ENCODE measurements around the gene KLK7.
"Not testable (repeated sequence)": the region's sequence is repeated elsewhere in the genome, so short reads cannot be mapped to it uniquely, and the experiment has no call there.

Gene KLK7

GRCh38 chr19:51000426-51000825, 16.7 kb upstream of the KLK7 start:
- Histone ChIP-seq H3K4me1 (ENCODE audit: control insufficient read depth, low read depth, low read length) (no peaks in the 10 kb centered on the region), H3K36me3 (ENCODE audit: control insufficient read depth, insufficient read depth, low read length) (no peaks in the 10 kb centered on the region)
- WGBS (ENCODE audit: extremely low coverage, insufficient coverage, low lambda C conversion rate) = no CpG with 5 or more reads among the region's 10 CpGs

GRCh38 chr19:50998686-50999085, 15.0 kb upstream of the KLK7 start:
- Histone ChIP-seq H3K18ac (ENCODE audit: low read length) (no peak overlapping the region), H3K4ac (ENCODE audit: low read depth, low read length) (no peak overlapping the region), H3K36me3 (ENCODE audit: control insufficient read depth, insufficient read depth, low read length) (no peaks in the 10 kb centered on the region), H3K9ac (ENCODE audit: low read length) (no peak overlapping the region), H3K56ac (ENCODE audit: low read length) (no peak overlapping the region), H3K4me2 (ENCODE audit: low read length) (no peak overlapping the region), H3K4me3 (ENCODE audit: low read length) (no peak overlapping the region), H2AK5ac (ENCODE audit: low read length) (no peak overlapping the region), H2BK15ac (replicated peaks; ENCODE audit: low read depth) (no peak overlapping the region), H3K23ac (ENCODE audit: low read length) (no peak overlapping the region), H2BK5ac (ENCODE audit: low read length) (no peak overlapping the region), H3K27me3 (ENCODE audit: insufficient read depth, low read length, poor library complexity) (no peaks in the 10 kb centered on the region), H3K27ac (ENCODE audit: low read depth, low read length) (no peak overlapping the region), H3K4me1 (ENCODE audit: control insufficient read depth, low read depth, low read length) (no peaks in the 10 kb centered on the region), H3K79me1 (ENCODE audit: low read length) (no peaks in the 10 kb centered on the region), H4K5ac (ENCODE audit: low read length) (no peak overlapping the region), H4K8ac (ENCODE audit: low read depth, low read length) (no peak overlapping the region), H3K79me2 (ENCODE audit: control insufficient read depth, insufficient read depth, low read length) (no peaks in the 10 kb centered on the region), H2BK120ac (ENCODE audit: low read depth, low read length) (no peak overlapping the region)
- no CpG with 5 or more reads among the region's 4 CpGs for WGBS (ENCODE audit: extremely low coverage, insufficient coverage, low lambda C conversion rate)
- no peak for DNase-seq

More at GRCh38 chr19:51000426-51000825, 16.7 kb upstream of the KLK7 start:
- no peak overlapping the region for H3K4ac ChIP-seq (ENCODE audit: low read depth, low read length)
- H3K9ac ChIP-seq (ENCODE audit: low read length) = no peak overlapping the region
- no peak overlapping the region for H4K5ac ChIP-seq (ENCODE audit: low read length)
- no peak overlapping the region for H3K4me2 ChIP-seq (ENCODE audit: low read length)
- no peak overlapping the region for H3K23ac ChIP-seq (ENCODE audit: low read length)
- H2BK15ac ChIP-seq (replicated peaks; ENCODE audit: low read depth) = no peak overlapping the region
- no peak overlapping the region for H3K18ac ChIP-seq (ENCODE audit: low read length)
- H3K27ac ChIP-seq (ENCODE audit: low read depth, low read length) = no peak overlapping the region
- no peak overlapping the region for H3K4me3 ChIP-seq (ENCODE audit: low read length)
- H4K8ac ChIP-seq (ENCODE audit: low read depth, low read length) = no peak overlapping the region
- no peaks in the 10 kb centered on the region for H3K79me1 ChIP-seq (ENCODE audit: low read length)
- no peaks in the 10 kb centered on the region for H3K79me2 ChIP-seq (ENCODE audit: control insufficient read depth, insufficient read depth, low read length)
- H2BK120ac ChIP-seq (ENCODE audit: low read depth, low read length) = no peak overlapping the region
- H2BK5ac ChIP-seq (ENCODE audit: low read length) = no peak overlapping the region
- no peak overlapping the region for H3K56ac ChIP-seq (ENCODE audit: low read length)
- no peaks in the 10 kb centered on the region for H3K27me3 ChIP-seq (ENCODE audit: insufficient read depth, low read length, poor library complexity)
- H2AK5ac ChIP-seq (ENCODE audit: low read length) = no peak overlapping the region
- no peak for DNase-seq

GRCh38 chr19:50998061-50998460, 14.3 kb upstream of the KLK7 start:
- Histone ChIP-seq H3K18ac (ENCODE audit: low read length) (no peak overlapping the region), H3K79me1 (ENCODE audit: low read length) (no peaks in the 10 kb centered on the region), H3K9ac (ENCODE audit: low read length) (no peak overlapping the region), H3K4ac (ENCODE audit: low read depth, low read length) (no peak overlapping the region), H3K56ac (ENCODE audit: low read length) (no peak overlapping the region), H3K4me2 (ENCODE audit: low read length) (no peak overlapping the region), H3K79me2 (ENCODE audit: control insufficient read depth, insufficient read depth, low read length) (no peaks in the 10 kb centered on the region), H2BK5ac (ENCODE audit: low read length) (no peak overlapping the region), H4K5ac (ENCODE audit: low read length) (no peak overlapping the region), H3K27ac (ENCODE audit: low read depth, low read length) (no peak overlapping the region), H3K27me3 (ENCODE audit: insufficient read depth, low read length, poor library complexity) (no peaks in the 10 kb centered on the region), H2BK120ac (ENCODE audit: low read depth, low read length) (no peak overlapping the region), H3K36me3 (ENCODE audit: control insufficient read depth, insufficient read depth, low read length) (no peaks in the 10 kb centered on the region), H3K4me1 (ENCODE audit: control insufficient read depth, low read depth, low read length) (no peaks in the 10 kb centered on the region), H3K23ac (ENCODE audit: low read length) (no peak overlapping the region), H3K4me3 (ENCODE audit: low read length) (no peak overlapping the region), H4K8ac (ENCODE audit: low read depth, low read length) (no peak overlapping the region), H2BK15ac (replicated peaks; ENCODE audit: low read depth) (no peak overlapping the region), H2AK5ac (ENCODE audit: low read length) (no peak overlapping the region)
- no peak for DNase-seq
- WGBS (ENCODE audit: extremely low coverage, insufficient coverage, low lambda C conversion rate) = 100% methylated on average over 2 of the region's 5 CpGs

- H3K4me1 ChIP-seq (ENCODE audit: control insufficient read depth, low read depth, low read length) = no peaks in the 10 kb centered on the region
- H3K9ac ChIP-seq (ENCODE audit: low read length) = no peak overlapping the region
- no peak overlapping the region for H3K4me2 ChIP-seq (ENCODE audit: low read length)
- no peaks in the 10 kb centered on the region for H3K27me3 ChIP-seq (ENCODE audit: insufficient read depth, low read length, poor library complexity)
- H2BK5ac ChIP-seq (ENCODE audit: low read length) = no peak overlapping the region
- H3K27ac ChIP-seq (ENCODE audit: low read depth, low read length) = no peak overlapping the region
- no peak overlapping the region for H2BK120ac ChIP-seq (ENCODE audit: low read depth, low read length)
- no peak overlapping the region for H3K4me3 ChIP-seq (ENCODE audit: low read length)
- no peak overlapping the region for H3K56ac ChIP-seq (ENCODE audit: low read length)
- no peak overlapping the region for H2BK15ac ChIP-seq (replicated peaks; ENCODE audit: low read depth)
- H3K4ac ChIP-seq (ENCODE audit: low read depth, low read length) = no peak overlapping the region
- H3K79me1 ChIP-seq (ENCODE audit: low read length) = no peaks in the 10 kb centered on the region
- H4K8ac ChIP-seq (ENCODE audit: low read depth, low read length) = no peak overlapping the region
- no peaks in the 10 kb centered on the region for H3K36me3 ChIP-seq (ENCODE audit: control insufficient read depth, insufficient read depth, low read length)
- H3K18ac ChIP-seq (ENCODE audit: low read length) = no peak overlapping the region
- H3K79me2 ChIP-seq (ENCODE audit: control insufficient read depth, insufficient read depth, low read length) = no peaks in the 10 kb centered on the region
- H3K23ac ChIP-seq (ENCODE audit: low read length) = no peak overlapping the region
- no peak overlapping the region for H4K5ac ChIP-seq (ENCODE audit: low read length)
- no peak overlapping the region for H2AK5ac ChIP-seq (ENCODE audit: low read length)
- peak; percentile 45 for DNase-seq
- no CpG with 5 or more reads among the region's 2 CpGs for whole genome bisulfite sequencing (ENCODE audit: extremely low coverage, insufficient coverage, low lambda C conversion rate)
Observed at GRCh38 chr19:50994129-50994528, 10.4 kb upstream of the KLK7 start.

- no peak overlapping the region for H2BK120ac ChIP-seq (ENCODE audit: low read depth, low read length)
- H3K56ac ChIP-seq (ENCODE audit: low read length) = no peak overlapping the region
- H2AK5ac ChIP-seq (ENCODE audit: low read length) = no peak overlapping the region
- no peaks in the 10 kb centered on the region for H3K4me1 ChIP-seq (ENCODE audit: control insufficient read depth, low read depth, low read length)
- H3K18ac ChIP-seq (ENCODE audit: low read length) = no peak overlapping the region
- no peak for DNase-seq
- no peak overlapping the region for H3K9ac ChIP-seq (ENCODE audit: low read length)
- H4K5ac ChIP-seq (ENCODE audit: low read length) = no peak overlapping the region
- no peak overlapping the region for H4K8ac ChIP-seq (ENCODE audit: low read depth, low read length)
- H3K23ac ChIP-seq (ENCODE audit: low read length) = no peak overlapping the region
- no peak overlapping the region for H2BK15ac ChIP-seq (replicated peaks; ENCODE audit: low read depth)
- H3K4me3 ChIP-seq (ENCODE audit: low read length) = no peak overlapping the region
- no peaks in the 10 kb centered on the region for H3K36me3 ChIP-seq (ENCODE audit: control insufficient read depth, insufficient read depth, low read length)
- H3K79me1 ChIP-seq (ENCODE audit: low read length) = no peaks in the 10 kb centered on the region
- H2BK5ac ChIP-seq (ENCODE audit: low read length) = no peak overlapping the region
- no peak overlapping the region for H3K4me2 ChIP-seq (ENCODE audit: low read length)
- no peak overlapping the region for H3K4ac ChIP-seq (ENCODE audit: low read depth, low read length)
- no peak overlapping the region for H3K27ac ChIP-seq (ENCODE audit: low read depth, low read length)
- no peaks in the 10 kb centered on the region for H3K27me3 ChIP-seq (ENCODE audit: insufficient read depth, low read length, poor library complexity)
- 100% methylated on average over 1 of the region's 2 CpGs for WGBS (ENCODE audit: extremely low coverage, insufficient coverage, low lambda C conversion rate)
- H3K79me2 ChIP-seq (ENCODE audit: control insufficient read depth, insufficient read depth, low read length) = no peaks in the 10 kb centered on the region
Observed at GRCh38 chr19:50992666-50993035, 8.9 kb upstream of the KLK7 start.

- H3K9ac ChIP-seq (ENCODE audit: low read length); H3K4me1 ChIP-seq (ENCODE audit: control insufficient read depth, low read depth, low read length); H4K5ac ChIP-seq (ENCODE audit: low read length); H2AK5ac ChIP-seq (ENCODE audit: low read length); H2BK120ac ChIP-seq (ENCODE audit: low read depth, low read length); H3K27me3 ChIP-seq (ENCODE audit: insufficient read depth, low read length, poor library complexity); H3K36me3 ChIP-seq (ENCODE audit: control insufficient read depth, insufficient read depth, low read length); DNase-seq; H3K27ac ChIP-seq (ENCODE audit: low read depth, low read length); H3K79me2 ChIP-seq (ENCODE audit: control insufficient read depth, insufficient read depth, low read length); H3K4ac ChIP-seq (ENCODE audit: low read depth, low read length); H2BK15ac ChIP-seq (replicated peaks; ENCODE audit: low read depth); H4K8ac ChIP-seq (ENCODE audit: low read depth, low read length); H2BK5ac ChIP-seq (ENCODE audit: low read length); H3K79me1 ChIP-seq (ENCODE audit: low read length); H3K4me2 ChIP-seq (ENCODE audit: low read length); H3K56ac ChIP-seq (ENCODE audit: low read length); H3K4me3 ChIP-seq (ENCODE audit: low read length); H3K23ac ChIP-seq (ENCODE audit: low read length); H3K18ac ChIP-seq (ENCODE audit: low read length): not testable (repeated sequence)
- no CpG with 5 or more reads among the region's 14 CpGs for WGBS (ENCODE audit: extremely low coverage, insufficient coverage, low lambda C conversion rate)
Observed at GRCh38 chr19:50984416-50984815, 699 bp upstream of the KLK7 start.
